Trophoblast cell (in vitro differentiated cells and primary cell): ENCODE measurements around the gene TRIM37.
A peak's percentile ranks its signal among the peaks of the same experiment; 100 is the strongest.

ENCODE experiments used
- DNase-seq, 2 donors: peaks; one replicate each; pipeline ENCODE4 v3.0.0-alpha.2; 2016
- H2AFZ ChIP-seq: 2 replicates; pipeline ENCODE4 v1.6.1; 2013; ENCODE audit warnings: low read length, moderate library complexity, mild to moderate bottlenecking; ENCODE audit not compliant: insufficient read depth, poor library complexity
- H2AK5ac ChIP-seq: 2 replicates; pipeline ENCODE4 v1.6.1; 2013; ENCODE audit warnings: mild to moderate bottlenecking, low read length
- H2BK120ac ChIP-seq: 2 replicates; pipeline ENCODE4 v1.6.1; 2013; ENCODE audit warnings: low read length, mild to moderate bottlenecking, moderate library complexity; ENCODE audit not compliant: insufficient read depth, poor library complexity
- H2BK12ac ChIP-seq: 2 replicates; pipeline ENCODE4 v1.6.1; 2013; ENCODE audit warnings: mild to moderate bottlenecking, low read length, moderate library complexity
- H2BK5ac ChIP-seq: 2 replicates; pipeline ENCODE4 v1.6.1; 2013; ENCODE audit warnings: low read length, low read depth, moderate library complexity, mild to moderate bottlenecking; ENCODE audit not compliant: poor library complexity
- H3K14ac ChIP-seq: 2 replicates; pipeline ENCODE4 v1.6.1; 2013; ENCODE audit warnings: mild to moderate bottlenecking, low read length
- H3K18ac ChIP-seq: 2 replicates; pipeline ENCODE4 v1.6.1; 2013; ENCODE audit warnings: mild to moderate bottlenecking, low read length
- H3K23ac ChIP-seq: 2 replicates; pipeline ENCODE4 v1.6.1; 2013; ENCODE audit warnings: low read length
- H3K27ac ChIP-seq: 2 replicates; pipeline ENCODE4 v1.5.1; 2013; ENCODE audit warnings: low read depth, mild to moderate bottlenecking, inconsistent platforms, low read length, moderate library complexity
- H3K27me3 ChIP-seq: 2 replicates; pipeline ENCODE4 v1.6.1; 2013; ENCODE audit warnings: inconsistent platforms, mild to moderate bottlenecking, low read length, moderate library complexity; ENCODE audit not compliant: insufficient read depth
- H3K36me3 ChIP-seq, 2 experiments: 1 replicate in 1 of 2; 2 replicates in 1 of 2; pipeline ENCODE4 v1.6.1; 2013; ENCODE audit warnings: low read length in 2 of 2, mild to moderate bottlenecking in 2 of 2, moderate library complexity in 1 of 2; ENCODE audit not compliant: insufficient read depth in 2 of 2, control insufficient read depth in 1 of 2
- H3K4ac ChIP-seq: 2 replicates; pipeline ENCODE4 v1.6.1; 2013; ENCODE audit warnings: low read depth, mild to moderate bottlenecking, low read length, moderate library complexity
- H3K4me1 ChIP-seq, 2 experiments: 1 replicate in 1 of 2; 2 replicates in 1 of 2; pipeline ENCODE4 v1.6.1; 2013; ENCODE audit warnings: low read length in 2 of 2, mild to moderate bottlenecking in 2 of 2, moderate library complexity in 1 of 2; ENCODE audit not compliant: insufficient read depth in 2 of 2, control insufficient read depth in 1 of 2
- H3K4me2 ChIP-seq: 2 replicates; pipeline ENCODE4 v1.6.1; 2013; ENCODE audit warnings: inconsistent platforms, mild to moderate bottlenecking, low read length, moderate library complexity
- H3K4me3 ChIP-seq: 2 replicates; pipeline ENCODE4 v1.5.1; 2013; ENCODE audit warnings: mild to moderate bottlenecking, low read depth, low read length, inconsistent platforms
- H3K79me1 ChIP-seq: one replicate; pipeline ENCODE4 v1.6.1; 2013; ENCODE audit warnings: low read length
- H3K79me2 ChIP-seq: 2 replicates; pipeline ENCODE4 v1.6.1; 2013; ENCODE audit warnings: low read length, mild to moderate bottlenecking; ENCODE audit not compliant: control insufficient read depth, insufficient read depth, poor library complexity
- H3K9ac ChIP-seq: 2 replicates; pipeline ENCODE4 v1.6.1; 2013; ENCODE audit warnings: mild to moderate bottlenecking, low read length
- H3K9me3 ChIP-seq: 2 replicates; pipeline ENCODE4 v1.6.1; 2013; ENCODE audit warnings: low read depth, mild to moderate bottlenecking, control low read depth, inconsistent platforms, low read length; ENCODE audit not compliant: insufficient read depth
- H4K12ac ChIP-seq: 2 replicates; pipeline ENCODE4 v1.6.1; 2013; ENCODE audit warnings: low read depth, mild to moderate bottlenecking, low read length, moderate library complexity
- H4K8ac ChIP-seq: 2 replicates; pipeline ENCODE4 v1.6.1; 2013; ENCODE audit warnings: low read depth, mild to moderate bottlenecking, low read length, moderate library complexity
- H4K91ac ChIP-seq: one replicate; pipeline ENCODE4 v1.6.1; 2013; ENCODE audit warnings: low read depth, mild to moderate bottlenecking, low read length, moderate library complexity
- WGBS: extraction: QIAGEN DNeasy Blood & Tissue Kit; methylation state at CpG from one replicate; pipeline ENCODE4 v1.1.7; 2013; ENCODE audit warnings: missing lambda C conversion rate; ENCODE audit not compliant: insufficient read length, insufficient coverage; ENCODE audit errors: extremely low coverage; 5-methylcytosine and 5-hydroxymethylcytosine counted together

Gene TRIM37

GRCh38 chr17:59074494-59074893 is 32.2 kb downstream of the TRIM37 start:
- no peak overlapping the region for H3K27ac ChIP-seq

GRCh38 chr17:59073972-59074371 is 32.7 kb downstream of the TRIM37 start:
- Histone ChIP-seq H3K79me2 (no peaks in the 10 kb centered on the region), H3K27ac (no peak overlapping the region), H2AFZ (no peak overlapping the region), H2BK5ac (no peak overlapping the region), H4K8ac (no peak overlapping the region), H4K12ac (no peak overlapping the region), H3K4me1 (no peaks in the 10 kb centered on the region), H3K4me3 (no peak overlapping the region), H3K9me3 (no peaks in the 10 kb centered on the region), H3K14ac (no peak overlapping the region), H3K4me2 (no peak overlapping the region), H2AK5ac (no peak overlapping the region), H3K36me3 (peaks cover 4 to 9% of the 10 kb centered on the region in 2 experiments), H3K4ac (no peak overlapping the region), H2BK12ac (no peak overlapping the region), H2BK120ac (no peak overlapping the region), H3K23ac (no peak overlapping the region), H4K91ac (no peak overlapping the region), H3K27me3 (no peaks in the 10 kb centered on the region), H3K79me1 (no peaks in the 10 kb centered on the region), H3K9ac (no peak overlapping the region), H3K18ac (no peak overlapping the region)
- WGBS: no CpG with 5 or more reads among the region's 1 CpG
- DNase-seq: peak in 1 of 2 donors; percentile 31

More at GRCh38 chr17:59074494-59074893, 32.2 kb downstream of the TRIM37 start:
- Histone ChIP-seq H3K4ac (no peak overlapping the region), H3K4me1 (no peaks in the 10 kb centered on the region), H2AFZ (no peak overlapping the region), H3K14ac (no peak overlapping the region), H3K18ac (no peak overlapping the region), H2BK120ac (no peak overlapping the region), H4K91ac (no peak overlapping the region), H3K36me3 (peaks cover 4 to 7% of the 10 kb centered on the region in 2 experiments), H3K79me1 (no peaks in the 10 kb centered on the region), H3K9me3 (no peaks in the 10 kb centered on the region), H3K4me3 (no peak overlapping the region), H3K27me3 (no peaks in the 10 kb centered on the region), H4K8ac (no peak overlapping the region), H3K23ac (no peak overlapping the region), H3K9ac (no peak overlapping the region), H2BK5ac (no peak overlapping the region), H4K12ac (no peak overlapping the region), H3K4me2 (no peak overlapping the region), H3K79me2 (no peaks in the 10 kb centered on the region), H2BK12ac (no peak overlapping the region), H2AK5ac (no peak overlapping the region)
- peak; percentile 33 to 97 for DNase-seq

GRCh38 chr17:59069856-59070255 is 36.8 kb downstream of the TRIM37 start:
- H3K9ac ChIP-seq: no peak overlapping the region

GRCh38 chr17:59067756-59068155 is 38.9 kb downstream of the TRIM37 start:
- Histone ChIP-seq H3K4me2 (no peak overlapping the region), H4K12ac (no peak overlapping the region), H2AK5ac (no peak overlapping the region), H3K4me3 (no peak overlapping the region), H3K27me3 (no peaks in the 10 kb centered on the region), H3K14ac (no peak overlapping the region), H3K79me1 (no peaks in the 10 kb centered on the region), H3K79me2 (no peaks in the 10 kb centered on the region), H3K23ac (no peak overlapping the region), H2BK12ac (no peak overlapping the region), H3K18ac (no peak overlapping the region), H3K27ac (no peak overlapping the region), H3K4me1 (no peaks in the 10 kb centered on the region), H3K9me3 (no peaks in the 10 kb centered on the region), H3K36me3 (peaks cover 6 to 11% of the 10 kb centered on the region in 2 experiments), H3K4ac (no peak overlapping the region), H4K8ac (no peak overlapping the region), H2BK120ac (no peak overlapping the region), H2AFZ (no peak overlapping the region), H3K9ac (no peak overlapping the region), H2BK5ac (no peak overlapping the region), H4K91ac (no peak overlapping the region)
- DNase-seq: no peak
- no CpG with 5 or more reads among the region's 6 CpGs for WGBS

More at GRCh38 chr17:59069856-59070255, 36.8 kb downstream of the TRIM37 start:
- Histone ChIP-seq H3K27ac (no peak overlapping the region), H3K4me1 (no peaks in the 10 kb centered on the region), H4K91ac (no peak overlapping the region), H2AFZ (no peak overlapping the region), H3K9me3 (no peaks in the 10 kb centered on the region), H2BK120ac (no peak overlapping the region), H4K12ac (no peak overlapping the region), H3K27me3 (no peaks in the 10 kb centered on the region), H4K8ac (no peak overlapping the region), H3K4me2 (no peak overlapping the region), H3K36me3 (peaks cover 2 to 9% of the 10 kb centered on the region in 2 experiments), H3K4ac (no peak overlapping the region), H3K4me3 (no peak overlapping the region), H2AK5ac (no peak overlapping the region), H3K18ac (no peak overlapping the region), H3K14ac (no peak overlapping the region), H3K79me1 (no peaks in the 10 kb centered on the region), H2BK12ac (no peak overlapping the region), H3K23ac (no peak overlapping the region), H3K79me2 (no peaks in the 10 kb centered on the region), H2BK5ac (no peak overlapping the region)
- no CpG with 5 or more reads among the region's 1 CpG for WGBS
- no peak for DNase-seq
